Suppressor macrophage treated with lipopolysaccharide for 1 hour (primary cell): ENCODE measurements around the gene WDR35.
A peak's percentile ranks its signal among the peaks of the same experiment; 100 is the strongest.
"Not testable (repeated sequence)": the region's sequence is repeated elsewhere in the genome, so short reads cannot be mapped to it uniquely, and the experiment has no call there.

Source experiments
- DNase-seq, 3 donors: peaks; one replicate each; pipeline ENCODE4 v3.0.0-alpha.2; 2020 to 2022

WDR35 gene

GRCh38 chr2:19933351-19933981, 56.4 kb downstream of the WDR35 start:
- DNase-seq = no peak

- no peak for DNase-seq
Observed at GRCh38 chr2:19932928-19933327, 57.0 kb downstream of the WDR35 start.

GRCh38 chr2:19929226-19929625, 60.7 kb downstream of the WDR35 start:
- DNase-seq = no peak

GRCh38 chr2:19927816-19928215, 62.1 kb downstream of the WDR35 start:
- not testable (repeated sequence) for DNase-seq

- not testable (repeated sequence) for DNase-seq
Observed at GRCh38 chr2:19924526-19924925, 65.4 kb downstream of the WDR35 start.

- not testable (repeated sequence) for DNase-seq
Observed at GRCh38 chr2:19922188-19922587, 67.7 kb downstream of the WDR35 start.

GRCh38 chr2:19916385-19916950, 73.4 kb downstream of the WDR35 start:
- no peak for DNase-seq

GRCh38 chr2:19914266-19914975, 75.5 kb downstream of the WDR35 start:
- DNase-seq = no peak

- no peak for DNase-seq
Observed at GRCh38 chr2:19911808-19912509, 77.9 kb downstream of the WDR35 start.

- peak in 1 of 3 donors; percentile 23 for DNase-seq
Observed at GRCh38 chr2:19902216-19902740, 87.6 kb downstream of the WDR35 start.

GRCh38 chr2:19901442-19902215, 88.3 kb downstream of the WDR35 start, which contains the start of gene TTC32:
TTC32 (minus strand) TSS chr2:19901983; CDS start chr2:19901854, 129 bp downstream.
- DNase-seq = peak; percentile 95 to 96 (median 95)

- DNase-seq = peak; percentile 69 to 75 (median 72)
Observed at GRCh38 chr2:19900931-19901441, 88.9 kb downstream of the WDR35 start.

- no peak for DNase-seq
Observed at GRCh38 chr2:19899985-19900930, 89.6 kb downstream of the WDR35 start.

GRCh38 chr2:19898592-19899329, 91.1 kb downstream of the WDR35 start:
- DNase-seq = no peak

- DNase-seq = no peak
Observed at GRCh38 chr2:19897623-19898245, 92.2 kb downstream of the WDR35 start.

GRCh38 chr2:19895535-19895934, 94.4 kb downstream of the WDR35 start:
- DNase-seq = no peak

GRCh38 chr2:19894134-19894792, 95.6 kb downstream of the WDR35 start:
- DNase-seq = no peak

- DNase-seq = peak in 1 of 3 donors; percentile 47
Observed at GRCh38 chr2:19893520-19894133, 96.3 kb downstream of the WDR35 start.

GRCh38 chr2:19891971-19892370, 97.9 kb downstream of the WDR35 start:
- peak; percentile 81 to 90 (median 85) for DNase-seq
